Neural crest cell (in vitro differentiated cells): ENCODE data around the gene RINL. TPM values are rescaled to one million over a fixed set of nuclear protein-coding genes. Genes with fewer than 3 reads are reported as not detected.
A peak's percentile ranks its signal among the peaks of the same experiment; 100 is the strongest.

Experiments
- DNase-seq: peaks from one replicate; pipeline ENCODE4 v3.0.0; 2021; ENCODE audit warnings: low read depth, mixed read lengths, low spot score
- H3K27ac Mint-ChIP-seq: one replicate; pipeline ENCODE4 v1.8.0; 2021; ENCODE audit warnings: mild to moderate bottlenecking, mixed read lengths; ENCODE audit not compliant: unreplicated experiment
- H3K27me3 Mint-ChIP-seq: 2 replicates; pipeline ENCODE4 v1.8.0; 2021; ENCODE audit warnings: low read depth, mild to moderate bottlenecking, mixed read lengths
- H3K36me3 Mint-ChIP-seq: 2 replicates; pipeline ENCODE4 v1.8.0; 2021; ENCODE audit warnings: low read depth, mild to moderate bottlenecking, mixed read lengths
- H3K4me1 Mint-ChIP-seq: 2 replicates; pipeline ENCODE4 v1.8.0; 2021; ENCODE audit warnings: mixed read lengths
- H3K4me3 Mint-ChIP-seq: one replicate; pipeline ENCODE4 v1.8.0; 2021; ENCODE audit warnings: mild to moderate bottlenecking, mixed read lengths
- H3K9me3 Mint-ChIP-seq: 2 replicates; pipeline ENCODE4 v1.8.0; 2021; ENCODE audit warnings: mixed read lengths
- CTCF ChIP-seq: fragments of 200-600 bp; sonication (generic); conservative IDR thresholded peaks from 2 replicates; pipeline ENCODE4 v1.5.0; 2021; ENCODE audit warnings: antibody characterized with exemption, mild to moderate bottlenecking
- total RNA-seq: library from RNA; stranded (reverse); gene quantifications from 2 replicates; pipeline ENCODE4 v1.2.1, GENCODE V29; 2021

Gene RINL
- total RNA-seq, 1 donor from 2014 or later: 1.4 TPM

GRCh38 chr19:38838986-38839761, 38.9 kb downstream of the RINL start:
- no peak overlapping the region for H3K27ac Mint-ChIP-seq
- no peak for DNase-seq
- peak overlapping the region; percentile 68 for H3K4me3 Mint-ChIP-seq
- peaks cover 12% of the 10 kb centered on the region for H3K4me1 Mint-ChIP-seq
- peaks cover 42% of the 10 kb centered on the region for H3K36me3 Mint-ChIP-seq
- TF ChIP-seq CTCF: no peak
- peaks cover under 1% of the 10 kb centered on the region for H3K27me3 Mint-ChIP-seq
- H3K9me3 Mint-ChIP-seq: no peaks in the 10 kb centered on the region

- H3K4me1 Mint-ChIP-seq: peaks cover 8% of the 10 kb centered on the region
- peaks cover 40% of the 10 kb centered on the region for H3K36me3 Mint-ChIP-seq
- H3K27me3 Mint-ChIP-seq: no peaks in the 10 kb centered on the region
- no peaks in the 10 kb centered on the region for H3K9me3 Mint-ChIP-seq
- no peak overlapping the region for H3K27ac Mint-ChIP-seq
- DNase-seq: no peak
- no peak for TF ChIP-seq CTCF
- H3K4me3 Mint-ChIP-seq: peak overlapping the region; percentile 56
Observed at GRCh38 chr19:38838208-38838985, 39.7 kb downstream of the RINL start.

GRCh38 chr19:38837656-38838121, 40.4 kb downstream of the RINL start:
- no peak overlapping the region for H3K4me3 Mint-ChIP-seq
- peaks cover 36% of the 10 kb centered on the region for H3K36me3 Mint-ChIP-seq
- H3K9me3 Mint-ChIP-seq: no peaks in the 10 kb centered on the region
- no peak for DNase-seq
- H3K27me3 Mint-ChIP-seq: no peaks in the 10 kb centered on the region
- TF ChIP-seq CTCF: no peak
- H3K27ac Mint-ChIP-seq: no peak overlapping the region
- H3K4me1 Mint-ChIP-seq: peaks cover 4% of the 10 kb centered on the region

- H3K27me3 Mint-ChIP-seq: no peaks in the 10 kb centered on the region
- peaks cover 7% of the 10 kb centered on the region for H3K4me1 Mint-ChIP-seq
- DNase-seq: no peak
- H3K27ac Mint-ChIP-seq: no peak overlapping the region
- peaks cover 32% of the 10 kb centered on the region for H3K36me3 Mint-ChIP-seq
- H3K4me3 Mint-ChIP-seq: no peak overlapping the region
- H3K9me3 Mint-ChIP-seq: no peaks in the 10 kb centered on the region
- TF ChIP-seq CTCF: no peak
Observed at GRCh38 chr19:38836983-38837626, 41.0 kb downstream of the RINL start.

- no peak overlapping the region for H3K27ac Mint-ChIP-seq
- no peaks in the 10 kb centered on the region for H3K27me3 Mint-ChIP-seq
- peaks cover 32% of the 10 kb centered on the region for H3K36me3 Mint-ChIP-seq
- DNase-seq: no peak
- H3K4me1 Mint-ChIP-seq: peaks cover 12% of the 10 kb centered on the region
- H3K9me3 Mint-ChIP-seq: no peaks in the 10 kb centered on the region
- TF ChIP-seq CTCF: no peak
- peak overlapping the region; percentile 48 for H3K4me3 Mint-ChIP-seq
Observed at GRCh38 chr19:38836159-38836982, 41.7 kb downstream of the RINL start.
